Hepatocyte (in vitro differentiated cells): Measurements from ENCODE around the gene CDC42SE2. TPM values are rescaled to one million over a fixed set of nuclear protein-coding genes. Genes with fewer than 3 reads are reported as not detected.

Experiments
- DNase-seq: peaks from one replicate; pipeline ENCODE4 v3.0.0-alpha.2; 2016; ENCODE audit warnings: low spot score
- H2AFZ ChIP-seq: fragments of 200-600 bp; sonication (generic); 2 replicates; pipeline ENCODE4 v1.6.0; 2016; ENCODE audit warnings: antibody characterized with exemption, mild to moderate bottlenecking
- H3K27ac ChIP-seq: fragments of 200-600 bp; sonication (generic); 2 replicates; pipeline ENCODE4 v1.5.1; 2016; ENCODE audit warnings: mild to moderate bottlenecking
- H3K27me3 ChIP-seq: fragments of 200-600 bp; sonication (generic); 2 replicates; pipeline ENCODE4 v1.6.1; 2016
- H3K36me3 ChIP-seq: fragments of 200-600 bp; sonication (generic); replicated peaks from 2 replicates; pipeline ENCODE4 v1.5.1; 2016; ENCODE audit warnings: low read depth; ENCODE audit not compliant: insufficient read depth
- H3K4me1 ChIP-seq: fragments of 200-600 bp; sonication (generic); 2 replicates; pipeline ENCODE4 v1.5.1; 2016; ENCODE audit warnings: mild to moderate bottlenecking, moderate library complexity; ENCODE audit not compliant: insufficient read depth
- H3K4me2 ChIP-seq: fragments of 200-600 bp; sonication (generic); 2 replicates; pipeline ENCODE4 v1.6.0; 2016
- H3K4me3 ChIP-seq: fragments of 200-600 bp; sonication (generic); 2 replicates; pipeline ENCODE4 v1.5.1; 2016; ENCODE audit warnings: mild to moderate bottlenecking
- H3K79me2 ChIP-seq: fragments of 200-600 bp; sonication (generic); 2 replicates; pipeline ENCODE4 v1.6.0; 2017; ENCODE audit warnings: mild to moderate bottlenecking
- H3K9me2 ChIP-seq: fragments of 200-600 bp; sonication (generic); replicated peaks from 2 replicates; pipeline ENCODE4 v1.6.0; 2017; ENCODE audit warnings: mild to moderate bottlenecking; ENCODE audit not compliant: insufficient read depth
- H3K9me3 ChIP-seq: fragments of 200-600 bp; sonication (generic); 2 replicates; pipeline ENCODE4 v1.5.1; 2016; ENCODE audit warnings: low read depth, mild to moderate bottlenecking
- H4K20me1 ChIP-seq: fragments of 200-600 bp; sonication (generic); 2 replicates; pipeline ENCODE4 v1.6.0; 2016; ENCODE audit warnings: mild to moderate bottlenecking; ENCODE audit not compliant: insufficient read depth, poor library complexity, severe bottlenecking
- CTCF ChIP-seq: fragments of 200-600 bp; sonication (generic); IDR thresholded peaks from 2 replicates; pipeline ENCODE4 v1.5.1; 2016; ENCODE audit warnings: antibody characterized with exemption, mild to moderate bottlenecking; ENCODE audit not compliant: poor library complexity
- EZH2 ChIP-seq: fragments of 200-600 bp; sonication (generic); IDR thresholded peaks from 2 replicates; pipeline ENCODE4 v1.6.1; 2016; ENCODE audit warnings: antibody characterized with exemption, mild to moderate bottlenecking, borderline replicate concordance
- EZH2phosphoT487 ChIP-seq: fragments of 200-600 bp; sonication (generic); IDR thresholded peaks from one replicate; pipeline ENCODE4 v1.6.1; 2018; ENCODE audit warnings: antibody characterized with exemption, mild to moderate bottlenecking, low read depth, moderate library complexity; ENCODE audit not compliant: unreplicated experiment, severe bottlenecking
- WGBS: methylation state at CpG from one replicate; pipeline ENCODE4 v1.1.6; 2016; ENCODE audit warnings: low lambda C conversion rate; ENCODE audit errors: missing lambda C conversion rate; 5-methylcytosine and 5-hydroxymethylcytosine counted together
- polyA plus RNA-seq: library from polyadenylated mRNA; unstranded; fragments of >200 nt; fragmentation: Nextera tagmentation; extraction: Ambion mirVana; gene quantifications from 2 replicates; pipeline ENCODE4 v1.2.1, GENCODE V29; 2016
- total RNA-seq: library from RNA; depleted of rRNA; stranded (reverse); fragments of >200 nt; gene quantifications from 2 replicates; pipeline ENCODE4 v1.2.3, GENCODE V29; 2014

The CDC42SE2 gene
- total and polyA plus RNA-seq, 2 experiments from 2014 or later, result 27.2 to 51.5 TPM

DNA sequence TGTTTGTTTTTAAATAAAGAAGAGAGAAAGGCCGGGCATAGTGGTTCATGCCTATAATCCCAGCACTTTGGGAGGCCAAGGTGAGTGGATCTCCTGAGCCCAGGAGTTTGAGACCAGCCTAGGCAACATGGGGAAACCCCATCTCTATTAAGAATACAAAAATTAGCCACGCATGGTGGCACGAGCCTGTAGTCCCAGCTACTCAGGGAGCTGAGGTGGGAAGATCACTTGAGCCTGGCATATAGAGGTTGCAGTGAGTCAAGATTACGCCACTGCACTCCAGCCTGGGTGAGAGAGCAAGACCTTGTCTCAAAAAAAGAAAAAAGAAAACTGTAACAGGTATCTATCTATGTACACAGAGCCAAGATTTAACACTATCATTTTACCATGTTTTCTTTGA lies 34.2 kb upstream of the CDC42SE2 start:
- H2AFZ ChIP-seq, result no peak overlapping the region
- no peaks in the 10 kb centered on the region for H3K79me2 ChIP-seq
- no peak for DNase-seq
- WGBS, result 86% methylated on average over 4 of the region's 4 CpGs
- no peaks in the 10 kb centered on the region for H3K4me1 ChIP-seq
- H3K4me3 ChIP-seq, result no peak overlapping the region
- no peaks in the 10 kb centered on the region for H3K9me2 ChIP-seq
- no peaks in the 10 kb centered on the region for H4K20me1 ChIP-seq
- TF ChIP-seq EZH2phosphoT487 (no peak), EZH2 (no peak), CTCF (no peak)
- H3K27me3 ChIP-seq, result no peaks in the 10 kb centered on the region
- H3K4me2 ChIP-seq, result no peak overlapping the region
- no peaks in the 10 kb centered on the region for H3K9me3 ChIP-seq
- H3K27ac ChIP-seq, result no peak overlapping the region
- H3K36me3 ChIP-seq, result no peaks in the 10 kb centered on the region

GRCh38 chr5:131230406-131230805 lies 33.4 kb upstream of the CDC42SE2 start:
- Histone ChIP-seq H3K4me3 (no peak overlapping the region), H3K9me2 (no peaks in the 10 kb centered on the region), H3K27me3 (no peaks in the 10 kb centered on the region), H2AFZ (no peak overlapping the region), H3K27ac (no peak overlapping the region), H4K20me1 (no peaks in the 10 kb centered on the region), H3K36me3 (no peaks in the 10 kb centered on the region), H3K9me3 (no peaks in the 10 kb centered on the region), H3K79me2 (no peaks in the 10 kb centered on the region), H3K4me2 (no peak overlapping the region), H3K4me1 (no peaks in the 10 kb centered on the region)
- DNase-seq, result no peak
- TF ChIP-seq EZH2, result no peak
- no peak for TF ChIP-seq EZH2phosphoT487
- TF ChIP-seq CTCF, result no peak
- WGBS, result 80% methylated on average over 5 of the region's 5 CpGs

DNA sequence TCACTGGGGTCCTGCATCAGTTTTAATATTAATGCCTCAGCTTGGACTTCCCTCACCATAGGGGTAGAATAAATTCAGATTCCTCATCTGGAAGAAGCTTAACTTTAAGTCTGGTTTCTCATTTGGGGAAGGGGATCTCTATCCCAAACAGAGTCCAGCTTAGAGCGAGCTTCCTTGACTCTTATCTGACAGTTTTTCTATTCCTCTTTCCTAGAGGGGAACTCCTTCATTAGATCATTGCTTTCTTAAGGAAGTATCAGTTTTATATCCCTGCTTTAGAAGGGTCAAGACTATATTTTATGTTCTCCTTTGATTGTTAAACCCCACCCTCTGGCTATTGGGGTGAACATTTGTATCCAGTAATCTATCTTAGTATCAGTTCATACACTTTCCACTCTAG lies 24.2 kb upstream of the CDC42SE2 start:
- no peaks in the 10 kb centered on the region for H3K79me2 ChIP-seq
- WGBS, result 85% methylated on average over 1 of the region's 1 CpG
- TF ChIP-seq EZH2phosphoT487 (no peak), EZH2 (no peak), CTCF (no peak)

GRCh38 chr5:131242728-131243255 lies 21.1 kb upstream of the CDC42SE2 start:
- Histone ChIP-seq H3K27ac (no peak overlapping the region), H3K4me2 (no peak overlapping the region), H3K4me3 (no peak overlapping the region), H3K9me3 (no peaks in the 10 kb centered on the region), H2AFZ (no peak overlapping the region), H3K27me3 (no peaks in the 10 kb centered on the region), H3K36me3 (no peaks in the 10 kb centered on the region), H3K79me2 (no peaks in the 10 kb centered on the region), H3K9me2 (no peaks in the 10 kb centered on the region), H4K20me1 (no peaks in the 10 kb centered on the region), H3K4me1 (no peaks in the 10 kb centered on the region)
- TF ChIP-seq CTCF, result no peak
- no peak for TF ChIP-seq EZH2phosphoT487
- no peak for TF ChIP-seq EZH2
- no peak for DNase-seq

More for the DNA sequence above, 24.2 kb upstream of the CDC42SE2 start:
- H4K20me1 ChIP-seq, result no peaks in the 10 kb centered on the region
- H3K27ac ChIP-seq, result no peak overlapping the region
- no peak overlapping the region for H3K4me2 ChIP-seq
- no peaks in the 10 kb centered on the region for H3K4me1 ChIP-seq
- H3K9me3 ChIP-seq, result no peaks in the 10 kb centered on the region
- no peaks in the 10 kb centered on the region for H3K36me3 ChIP-seq
- H3K9me2 ChIP-seq, result no peaks in the 10 kb centered on the region
- no peak for DNase-seq
- no peak overlapping the region for H3K4me3 ChIP-seq
- no peaks in the 10 kb centered on the region for H3K27me3 ChIP-seq
- H2AFZ ChIP-seq, result no peak overlapping the region
